Ishikawa (cell line): ENCODE data around the gene PTCH2.

Source experiments
- CEBPB ChIP-seq: IDR thresholded peaks from 2 replicates; pipeline ENCODE4 v1.6.1; 2012
- CREB1 ChIP-seq: IDR thresholded peaks from 2 replicates; pipeline ENCODE4 v1.6.1; 2012; ENCODE audit warnings: low read depth
- EGR1 ChIP-seq: IDR thresholded peaks from 2 replicates; pipeline ENCODE4 v1.6.1; 2012
- EP300 ChIP-seq: IDR thresholded peaks from 2 replicates; pipeline ENCODE4 v1.6.1; 2012; ENCODE audit warnings: borderline replicate concordance
- FOXM1 ChIP-seq: IDR thresholded peaks from 2 replicates; pipeline ENCODE4 v1.6.1; 2012; ENCODE audit warnings: low read depth, borderline replicate concordance
- NFIC ChIP-seq: IDR thresholded peaks from 2 replicates; pipeline ENCODE4 v1.6.1; 2012
- RAD21 ChIP-seq: IDR thresholded peaks from 2 replicates; pipeline ENCODE4 v1.6.1; 2012; ENCODE audit warnings: low read depth
- TAF1 ChIP-seq: IDR thresholded peaks from 2 replicates; pipeline ENCODE4 v1.6.1; 2012; ENCODE audit warnings: low read depth, mild to moderate bottlenecking
- TCF12 ChIP-seq: IDR thresholded peaks from 2 replicates; pipeline ENCODE4 v1.6.1; 2012; ENCODE audit warnings: low read depth
- TEAD4 ChIP-seq: IDR thresholded peaks from 2 replicates; pipeline ENCODE4 v1.6.1; 2012
- YY1 ChIP-seq: IDR thresholded peaks from 2 replicates; pipeline ENCODE4 v1.6.1; 2012; ENCODE audit warnings: low read depth
- ZBTB7A ChIP-seq: IDR thresholded peaks from 2 replicates; pipeline ENCODE4 v1.6.1; 2012; ENCODE audit warnings: low read depth
- TF ChIP-seq, protein P1 (sequence below): IDR thresholded peaks from 2 replicates; pipeline ENCODE4 v1.6.1; 2012
- TF ChIP-seq, protein P2 (sequence below): IDR thresholded peaks from 2 replicates; pipeline ENCODE4 v1.6.1; 2012; ENCODE audit warnings: low read depth, mild to moderate bottlenecking
- TF ChIP-seq, protein P3 (sequence below): IDR thresholded peaks from 2 replicates; pipeline ENCODE4 v1.6.1; 2012

The PTCH2 gene

DNA sequence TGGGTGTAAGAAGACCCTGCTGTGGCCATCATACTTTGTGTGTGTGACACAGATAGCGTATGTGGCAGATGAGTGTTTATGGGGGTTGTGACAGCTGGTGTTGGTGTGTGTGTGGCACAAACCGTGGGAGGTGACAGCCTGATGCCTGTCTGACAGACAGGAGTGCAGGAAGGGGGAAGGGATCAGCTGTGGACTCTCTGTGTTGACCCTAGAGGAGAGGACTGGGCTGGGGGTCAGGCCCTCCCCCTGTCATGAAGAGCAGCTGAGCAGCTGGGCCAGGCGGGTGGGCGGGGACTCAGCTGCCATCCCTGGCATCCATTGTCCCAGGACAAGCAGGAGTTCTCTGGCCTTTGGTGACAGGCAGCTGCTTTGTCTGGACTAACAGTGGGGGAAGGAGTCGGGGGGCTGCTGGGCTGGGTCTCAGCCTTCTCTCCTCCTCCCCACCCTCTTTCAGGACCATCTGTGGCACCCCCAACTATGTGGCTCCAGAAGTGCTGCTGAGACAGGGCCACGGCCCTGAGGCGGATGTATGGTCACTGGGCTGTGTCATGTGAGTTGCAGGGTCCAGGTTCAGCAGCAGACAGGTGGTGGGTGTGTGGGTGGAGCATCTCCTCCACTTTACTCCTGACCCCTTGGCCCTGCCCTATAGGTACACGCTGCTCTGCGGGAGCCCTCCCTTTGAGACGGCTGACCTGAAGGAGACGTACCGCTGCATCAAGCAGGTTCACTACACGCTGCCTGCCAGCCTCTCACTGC lies 40.6 kb downstream of the PTCH2 start:
- TF ChIP-seq, protein P1, sequence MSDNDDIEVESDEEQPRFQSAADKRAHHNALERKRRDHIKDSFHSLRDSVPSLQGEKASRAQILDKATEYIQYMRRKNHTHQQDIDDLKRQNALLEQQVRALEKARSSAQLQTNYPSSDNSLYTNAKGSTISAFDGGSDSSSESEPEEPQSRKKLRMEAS = no peak
- TF ChIP-seq EP300 = no peak
- TF ChIP-seq, protein P2, sequence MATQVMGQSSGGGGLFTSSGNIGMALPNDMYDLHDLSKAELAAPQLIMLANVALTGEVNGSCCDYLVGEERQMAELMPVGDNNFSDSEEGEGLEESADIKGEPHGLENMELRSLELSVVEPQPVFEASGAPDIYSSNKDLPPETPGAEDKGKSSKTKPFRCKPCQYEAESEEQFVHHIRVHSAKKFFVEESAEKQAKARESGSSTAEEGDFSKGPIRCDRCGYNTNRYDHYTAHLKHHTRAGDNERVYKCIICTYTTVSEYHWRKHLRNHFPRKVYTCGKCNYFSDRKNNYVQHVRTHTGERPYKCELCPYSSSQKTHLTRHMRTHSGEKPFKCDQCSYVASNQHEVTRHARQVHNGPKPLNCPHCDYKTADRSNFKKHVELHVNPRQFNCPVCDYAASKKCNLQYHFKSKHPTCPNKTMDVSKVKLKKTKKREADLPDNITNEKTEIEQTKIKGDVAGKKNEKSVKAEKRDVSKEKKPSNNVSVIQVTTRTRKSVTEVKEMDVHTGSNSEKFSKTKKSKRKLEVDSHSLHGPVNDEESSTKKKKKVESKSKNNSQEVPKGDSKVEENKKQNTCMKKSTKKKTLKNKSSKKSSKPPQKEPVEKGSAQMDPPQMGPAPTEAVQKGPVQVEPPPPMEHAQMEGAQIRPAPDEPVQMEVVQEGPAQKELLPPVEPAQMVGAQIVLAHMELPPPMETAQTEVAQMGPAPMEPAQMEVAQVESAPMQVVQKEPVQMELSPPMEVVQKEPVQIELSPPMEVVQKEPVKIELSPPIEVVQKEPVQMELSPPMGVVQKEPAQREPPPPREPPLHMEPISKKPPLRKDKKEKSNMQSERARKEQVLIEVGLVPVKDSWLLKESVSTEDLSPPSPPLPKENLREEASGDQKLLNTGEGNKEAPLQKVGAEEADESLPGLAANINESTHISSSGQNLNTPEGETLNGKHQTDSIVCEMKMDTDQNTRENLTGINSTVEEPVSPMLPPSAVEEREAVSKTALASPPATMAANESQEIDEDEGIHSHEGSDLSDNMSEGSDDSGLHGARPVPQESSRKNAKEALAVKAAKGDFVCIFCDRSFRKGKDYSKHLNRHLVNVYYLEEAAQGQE = no peak
- no peak for TF ChIP-seq CREB1
- TF ChIP-seq NFIC = no peak
- TF ChIP-seq TEAD4 = no peak
- no peak for TF ChIP-seq FOXM1
- TF ChIP-seq, protein P3, sequence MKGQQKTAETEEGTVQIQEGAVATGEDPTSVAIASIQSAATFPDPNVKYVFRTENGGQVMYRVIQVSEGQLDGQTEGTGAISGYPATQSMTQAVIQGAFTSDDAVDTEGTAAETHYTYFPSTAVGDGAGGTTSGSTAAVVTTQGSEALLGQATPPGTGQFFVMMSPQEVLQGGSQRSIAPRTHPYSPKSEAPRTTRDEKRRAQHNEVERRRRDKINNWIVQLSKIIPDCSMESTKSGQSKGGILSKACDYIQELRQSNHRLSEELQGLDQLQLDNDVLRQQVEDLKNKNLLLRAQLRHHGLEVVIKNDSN = no peak
- TF ChIP-seq EGR1 = no peak
- TF ChIP-seq TCF12 = no peak
- no peak for TF ChIP-seq ZBTB7A
- TF ChIP-seq TAF1 = no peak
- TF ChIP-seq RAD21 = no peak

DNA sequence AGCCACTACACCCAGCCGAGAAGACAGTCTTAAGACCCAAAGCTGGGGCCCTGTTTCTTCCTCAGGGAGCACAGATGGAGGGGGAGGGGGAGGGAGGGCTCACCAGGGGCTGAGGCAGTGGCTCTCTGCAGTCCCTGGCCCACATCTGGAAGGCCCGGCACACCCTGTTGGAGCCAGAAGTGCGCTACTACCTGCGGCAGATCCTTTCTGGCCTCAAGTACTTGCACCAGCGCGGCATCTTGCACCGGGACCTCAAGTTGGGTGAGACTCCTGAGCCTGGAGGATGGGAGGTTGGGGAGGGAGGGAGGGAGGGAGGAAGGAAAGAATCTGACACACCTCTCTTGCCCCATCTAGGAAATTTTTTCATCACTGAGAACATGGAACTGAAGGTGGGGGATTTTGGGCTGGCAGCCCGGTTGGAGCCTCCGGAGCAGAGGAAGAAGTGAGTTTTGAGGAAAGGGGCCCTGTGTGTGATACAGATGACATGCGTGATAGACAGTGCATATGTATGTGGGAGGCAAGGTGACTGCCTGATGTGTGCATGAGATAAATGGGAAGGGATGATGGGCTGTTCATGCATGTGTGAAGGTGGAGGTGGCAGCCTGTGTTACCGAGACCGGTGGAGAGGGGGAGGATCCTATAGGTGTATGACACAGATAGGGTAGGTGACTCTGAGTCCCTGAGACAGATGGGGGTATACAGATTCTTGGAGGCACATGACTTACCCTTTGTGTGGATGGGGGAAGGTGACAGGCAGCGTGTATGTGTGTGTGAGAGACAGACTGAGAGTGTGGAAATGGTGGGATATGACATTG lies 41.4 kb downstream of the PTCH2 start:
- TF ChIP-seq ZBTB7A = no peak
- no peak for TF ChIP-seq TEAD4
- TF ChIP-seq TAF1 = no peak

DNA sequence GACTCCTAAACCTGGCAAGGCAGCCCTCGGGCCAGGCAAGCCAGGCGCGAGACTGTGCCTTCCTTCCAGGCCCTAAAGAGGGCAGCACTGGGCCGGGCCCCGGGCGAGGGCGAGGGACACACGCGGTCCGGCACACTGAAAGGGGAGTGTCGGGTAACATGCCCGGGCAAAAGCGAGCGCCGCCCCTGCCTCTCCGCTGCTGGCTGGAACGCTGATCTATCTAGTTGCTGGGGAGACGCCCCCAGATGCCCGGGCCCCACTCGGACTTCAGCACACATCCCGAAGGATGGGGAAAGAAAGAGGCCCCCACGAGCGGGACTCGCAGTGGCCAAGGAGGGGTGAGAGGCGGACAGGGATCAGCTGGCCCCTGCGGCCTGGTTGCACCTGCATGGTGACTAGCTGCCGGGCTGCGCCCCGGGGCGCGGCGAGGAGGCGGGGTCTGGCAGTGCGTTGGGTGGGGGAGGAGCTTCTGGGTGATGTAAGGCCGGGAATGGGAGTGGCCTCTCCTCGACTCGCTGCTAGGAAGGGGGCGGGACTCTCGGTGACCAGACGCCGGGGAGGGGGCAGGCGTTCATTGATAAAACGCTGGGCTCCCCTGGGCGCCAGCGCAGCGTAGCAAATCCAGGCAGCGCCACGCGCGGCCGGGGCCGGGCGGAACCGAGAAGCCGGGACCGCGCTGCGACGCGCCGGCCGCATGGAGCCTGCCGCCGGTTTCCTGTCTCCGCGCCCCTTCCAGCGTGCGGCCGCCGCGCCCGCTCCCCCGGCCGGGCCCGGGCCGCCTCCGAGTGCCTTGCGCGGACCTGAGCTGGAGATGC lies 43.1 kb downstream of the PTCH2 start, which contains the start of gene PLK3:
TSS of gene PLK3 (plus strand) at position 608 of the 815 bp plus-strand sequence. CDS start at position 695, 87 bp downstream.
- TF ChIP-seq, protein P2 = no peak
- TF ChIP-seq, protein P3 = no peak
- no peak for TF ChIP-seq FOXM1
- TF ChIP-seq TCF12 = peak; percentile 84
- TF ChIP-seq TAF1 = peak; percentile 74
- TF ChIP-seq TEAD4 = peak; percentile 48; the same call in 1 of the 2 replicates
- TF ChIP-seq YY1 = 0 out of 2 replicates have a peak, but pooled peaks have one; percentile 18
- 0 out of 2 replicates have a peak, but pooled peaks have one; percentile 9 for TF ChIP-seq CREB1
- TF ChIP-seq, protein P1 = peak; percentile 97
- TF ChIP-seq RAD21 = peak; percentile 85
- TF ChIP-seq EGR1 = no peak; the same call in 1 of the 2 replicates
- peak; percentile 10; the same call in 1 of the 2 replicates for TF ChIP-seq NFIC

DNA sequence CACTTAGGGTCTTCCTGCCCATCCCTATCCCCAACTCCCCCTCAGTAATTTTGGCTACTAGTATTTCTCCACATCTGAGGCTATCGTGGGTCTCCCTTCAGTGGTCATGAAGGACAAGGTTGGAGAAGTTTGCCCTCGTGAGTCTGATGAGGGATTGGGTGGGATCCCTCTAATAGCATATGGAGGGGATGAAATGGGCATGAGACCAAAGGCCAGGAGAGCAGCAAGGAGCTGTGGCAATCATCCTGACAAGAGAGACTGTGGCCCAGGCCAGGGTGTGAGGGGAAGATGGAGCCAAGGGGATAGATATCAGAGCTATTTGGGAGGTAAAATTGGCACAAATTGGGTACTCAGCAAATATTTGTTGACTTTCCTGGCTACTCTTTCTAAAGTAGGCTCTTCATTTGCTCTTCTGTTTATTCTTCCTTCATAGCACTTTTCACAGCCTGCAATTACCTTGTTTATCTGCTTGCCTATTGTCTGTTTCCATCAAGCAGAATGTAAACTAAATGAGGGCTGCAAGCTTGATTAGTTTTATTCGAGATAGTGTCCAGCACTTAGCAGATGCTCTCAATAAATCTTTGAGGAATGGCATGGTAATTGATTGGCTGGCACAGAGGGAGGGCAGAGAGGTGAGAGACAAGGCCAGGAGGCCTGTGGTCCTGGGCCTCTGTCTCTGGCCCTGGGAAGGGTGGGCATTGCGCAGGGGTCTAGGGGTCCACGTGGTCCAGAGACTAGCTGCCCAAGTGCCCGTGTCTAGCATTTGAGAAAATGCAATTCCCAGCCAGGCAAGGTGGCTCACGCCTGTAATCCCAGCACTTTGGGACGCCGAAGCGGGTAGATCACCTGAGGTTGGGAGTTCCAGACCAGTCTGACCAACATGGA lies 44.3 kb downstream of the PTCH2 start:
- TF ChIP-seq NFIC (no peak), EP300 (no peak), TAF1 (no peak), YY1 (no peak), TCF12 (no peak), RAD21 (no peak), CREB1 (no peak), ZBTB7A (no peak), TEAD4 (no peak), EGR1 (no peak), CEBPB (no peak), FOXM1 (no peak)
- TF ChIP-seq, protein P1 = no peak
- TF ChIP-seq, protein P3 = no peak
- TF ChIP-seq, protein P2 = no peak
